Activated CD4-positive, alpha-beta T cell treated with anti-CD3 and anti-CD28 coated beads for 36 hours (primary cell): ENCODE results near the gene GRB10. TPM values are rescaled to one million over a fixed set of nuclear protein-coding genes. Genes with fewer than 3 reads are reported as not detected.
"Not testable (repeated sequence)": the region's sequence is repeated elsewhere in the genome, so short reads cannot be mapped to it uniquely, and the experiment has no call there.

ENCODE experiments used
- ATAC-seq: fragments of 200-7000 bp; cut with Tn5 transposase; one replicate; pipeline ENCODE4 v1.10.0; 2021; ENCODE audit warnings: mild to moderate bottlenecking, moderate library complexity
- CTCF ChIA-PET: fragments of 350-600 bp; sonication (Branson Sonifier 250); formaldehyde crosslinking; loops from one replicate; lab custom pipeline; 2021; ENCODE audit warnings: antibody characterized with exemption; lab: Charles Lee
- POLR2A ChIA-PET: fragments of 350-600 bp; sonication (Branson Sonifier 250); formaldehyde crosslinking; loops from one replicate; lab custom pipeline; 2021; ENCODE audit warnings: antibody characterized with exemption, inconsistent platforms; lab: Charles Lee
- DNase-seq: peaks from one replicate; pipeline ENCODE4 v3.0.0-alpha.2; 2020
- H3K27ac Mint-ChIP-seq: one replicate; pipeline ENCODE4 v1.8.0; 2021; ENCODE audit warnings: mixed read lengths
- H3K27me3 Mint-ChIP-seq: one replicate; pipeline ENCODE4 v1.8.0; 2021; ENCODE audit warnings: mixed read lengths
- H3K36me3 Mint-ChIP-seq: one replicate; pipeline ENCODE4 v1.8.0; 2021; ENCODE audit warnings: low read depth, mixed read lengths
- H3K4me1 Mint-ChIP-seq: one replicate; pipeline ENCODE4 v1.8.0; 2021; ENCODE audit warnings: mixed read lengths
- H3K4me3 Mint-ChIP-seq: one replicate; pipeline ENCODE4 v1.8.0; 2021; ENCODE audit warnings: mild to moderate bottlenecking, moderate library complexity, mixed read lengths
- H3K9me3 Mint-ChIP-seq: one replicate; pipeline ENCODE4 v1.8.0; 2021; ENCODE audit warnings: low read depth, mixed read lengths
- intact Hi-C, 2 experiments: fragments of 100-400 bp; cut with DNase I in 1 of 2; cut with micrococcal nuclease in 1 of 2; formaldehyde crosslinking; loops; one replicate each; pipeline versions ENCODE4 v1.14.2 to v1.15.1; 2022 to 2024; cut with DNase I, micrococcal nuclease
- total RNA-seq, 2 experiments: library from RNA; stranded (reverse); gene quantifications; one replicate each; pipeline ENCODE4 v1.2.3, GENCODE V29; 2021

GRB10 gene
- total RNA-seq, 2 experiments from 2014 or later: 9.5 to 11.9 TPM

DNA sequence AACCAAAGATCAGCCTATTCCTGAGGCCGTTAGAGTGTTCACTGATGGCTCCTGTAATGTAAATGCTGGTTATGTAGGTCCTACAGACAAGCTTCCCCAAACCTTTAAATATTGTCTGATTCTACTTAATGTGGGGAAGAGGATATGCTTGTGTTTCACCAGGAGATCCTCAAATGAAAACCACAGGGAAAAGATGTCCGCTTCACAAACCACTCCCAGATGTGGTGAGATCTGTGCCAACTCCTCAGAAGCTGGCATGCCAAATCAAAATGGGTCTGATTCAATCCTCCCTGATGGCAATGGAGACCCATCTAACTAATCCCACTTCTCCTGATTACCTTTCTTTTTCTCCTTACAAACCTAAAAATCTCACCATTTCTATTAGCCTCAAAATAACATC is 202.0 kb downstream of the GRB10 start:
- POLR2A ChIA-PET, ATAC-seq, intact Hi-C loops, DNase-seq, H3K4me3 Mint-ChIP-seq, H3K36me3 Mint-ChIP-seq, H3K27me3 Mint-ChIP-seq, H3K27ac Mint-ChIP-seq, CTCF ChIA-PET, H3K4me1 Mint-ChIP-seq: not testable (repeated sequence)
- H3K9me3 Mint-ChIP-seq: peaks cover 14% of the 10 kb centered on the region

DNA sequence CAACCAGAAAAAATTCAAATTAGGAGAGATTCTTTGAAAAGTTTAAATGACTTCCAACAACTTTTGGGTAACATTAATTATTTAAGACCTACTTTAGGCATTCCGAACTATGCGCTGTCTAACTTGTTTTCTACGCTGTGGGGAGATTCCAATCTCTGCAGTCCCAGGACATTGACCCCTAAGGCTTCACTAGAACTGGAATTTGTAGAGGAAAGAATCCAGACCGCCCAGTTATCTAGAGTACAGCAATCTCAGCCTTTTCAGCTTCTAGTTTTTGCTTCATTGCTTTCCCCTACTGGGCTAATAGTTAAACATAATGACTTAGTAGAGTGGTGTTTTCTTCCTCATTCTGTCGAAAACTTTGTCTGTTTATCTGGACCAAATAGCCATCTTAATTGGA is 202.6 kb downstream of the GRB10 start:
- H3K36me3 Mint-ChIP-seq: peaks cover 5% of the 10 kb centered on the region
- peaks cover 13% of the 10 kb centered on the region for H3K27me3 Mint-ChIP-seq
- no peak for DNase-seq
- POLR2A ChIA-PET: no interaction called here
- CTCF ChIA-PET: no interaction called here
- ATAC-seq: no peak
- intact Hi-C loops: no loop called here
- no peaks in the 10 kb centered on the region for H3K4me1 Mint-ChIP-seq
- peaks cover 14% of the 10 kb centered on the region for H3K9me3 Mint-ChIP-seq
- H3K27ac Mint-ChIP-seq: no peak overlapping the region
- no peak overlapping the region for H3K4me3 Mint-ChIP-seq

DNA sequence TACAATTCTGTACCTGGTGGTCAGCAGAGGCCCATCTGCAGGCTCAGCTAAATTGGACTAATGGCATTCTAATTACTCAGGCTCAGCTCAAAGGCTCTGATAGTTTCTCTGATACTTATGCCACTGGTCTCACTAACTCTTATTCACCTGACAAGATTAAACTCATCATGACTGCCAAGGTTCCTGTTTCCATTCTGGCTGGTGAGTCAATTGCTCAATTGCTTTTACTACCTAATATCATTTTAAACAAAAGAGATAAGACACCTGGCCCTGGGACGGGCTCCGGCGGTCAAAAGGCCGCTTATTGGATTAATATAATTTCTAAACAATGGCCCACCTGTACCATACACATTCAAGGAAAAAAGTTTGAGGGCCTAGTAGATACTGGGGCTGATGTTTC is 204.6 kb downstream of the GRB10 start:
- intact Hi-C loops, ATAC-seq: not testable (repeated sequence)

DNA sequence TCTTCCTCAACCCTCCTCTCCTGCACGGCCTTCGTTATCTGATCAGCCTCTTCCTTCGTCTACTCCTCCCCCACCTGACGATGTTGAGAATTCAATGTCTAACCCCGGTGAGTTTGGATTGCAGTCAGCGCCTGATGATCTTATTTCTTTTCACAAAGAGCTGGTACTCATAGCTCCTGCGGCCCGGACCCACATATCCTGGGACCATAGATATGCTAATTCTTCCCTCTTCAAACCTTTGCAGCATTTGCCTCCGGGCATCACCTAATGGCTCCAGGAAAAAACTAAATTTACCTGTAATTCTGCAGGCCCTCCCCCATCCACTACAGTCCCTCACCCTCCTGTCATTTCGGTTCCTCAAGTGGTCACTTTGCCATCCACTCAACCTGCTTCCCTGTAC is 205.1 kb downstream of the GRB10 start:
- no peaks in the 10 kb centered on the region for H3K4me1 Mint-ChIP-seq
- CTCF ChIA-PET: no interaction called here
- ATAC-seq (no peak), DNase-seq (no peak)
- POLR2A ChIA-PET: no interaction called here
- H3K9me3 Mint-ChIP-seq: peaks cover 6% of the 10 kb centered on the region
- no peak overlapping the region for H3K27ac Mint-ChIP-seq
- H3K4me3 Mint-ChIP-seq: no peak overlapping the region
- intact Hi-C loops: no loop called here
- no peaks in the 10 kb centered on the region for H3K36me3 Mint-ChIP-seq
- H3K27me3 Mint-ChIP-seq: peaks cover 17% of the 10 kb centered on the region

More for the DNA sequence above, 204.6 kb downstream of the GRB10 start:
- H3K4me3 Mint-ChIP-seq, H3K36me3 Mint-ChIP-seq, POLR2A ChIA-PET, H3K9me3 Mint-ChIP-seq, H3K27ac Mint-ChIP-seq, CTCF ChIA-PET, H3K4me1 Mint-ChIP-seq, DNase-seq: not testable (repeated sequence)
- H3K27me3 Mint-ChIP-seq: peaks cover 17% of the 10 kb centered on the region

GRCh38 chr7:50576388-50576787 is 206.3 kb downstream of the GRB10 start:
- H3K4me1 Mint-ChIP-seq, intact Hi-C loops, ATAC-seq, H3K9me3 Mint-ChIP-seq, DNase-seq, H3K27ac Mint-ChIP-seq, H3K36me3 Mint-ChIP-seq, H3K4me3 Mint-ChIP-seq, POLR2A ChIA-PET, CTCF ChIA-PET: not testable (repeated sequence)
- H3K27me3 Mint-ChIP-seq: peaks cover 17% of the 10 kb centered on the region

DNA sequence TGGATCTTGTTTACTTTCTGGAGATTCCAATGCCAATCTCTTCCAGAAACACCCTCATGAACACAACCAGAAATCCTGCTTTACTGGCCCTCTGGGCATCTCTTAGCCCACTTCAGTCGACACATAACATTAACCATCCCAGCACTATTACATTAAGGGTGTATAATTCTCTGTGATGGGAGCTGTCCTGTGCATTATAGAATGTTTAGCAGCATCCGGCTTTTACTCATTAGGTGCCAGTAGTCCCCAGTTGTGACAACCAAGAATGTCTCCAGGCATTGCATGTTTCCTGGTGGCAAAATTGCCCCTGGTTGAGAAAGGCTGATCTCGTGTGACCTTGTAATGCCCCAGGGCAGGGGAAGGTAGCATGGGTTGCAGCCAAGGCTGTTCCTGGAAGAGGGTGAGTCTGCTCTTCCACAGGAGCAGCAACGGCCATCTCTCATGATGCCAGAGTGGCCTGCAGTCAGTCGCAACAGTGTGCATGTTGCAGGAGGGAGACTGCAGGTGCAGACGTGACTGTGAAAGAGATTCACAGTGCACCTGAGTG is 214.9 kb downstream of the GRB10 start:
- no peaks in the 10 kb centered on the region for H3K4me1 Mint-ChIP-seq
- ChIA-PET CTCF (no interaction called here), POLR2A (no interaction called here)
- no peak overlapping the region for H3K27ac Mint-ChIP-seq
- intact Hi-C loops: no loop called here
- ATAC-seq (no peak), DNase-seq (no peak)
- H3K27me3 Mint-ChIP-seq: peaks cover 8% of the 10 kb centered on the region
- H3K36me3 Mint-ChIP-seq: no peaks in the 10 kb centered on the region
- no peak overlapping the region for H3K4me3 Mint-ChIP-seq
- peaks cover 2% of the 10 kb centered on the region for H3K9me3 Mint-ChIP-seq

GRCh38 chr7:50565977-50566376 is 216.7 kb downstream of the GRB10 start:
- ChIA-PET CTCF (interaction anchor here (1.3 kb wide), 1 partner anchor 91 kb away, joined by 3 read pairs; no protein-coding TSS in a partner anchor), POLR2A (no interaction called here)
- Mint-ChIP-seq H3K4me3 (no peak overlapping the region), H3K27me3 (peaks cover 8% of the 10 kb centered on the region), H3K36me3 (no peaks in the 10 kb centered on the region), H3K27ac (no peak overlapping the region), H3K4me1 (no peaks in the 10 kb centered on the region), H3K9me3 (peaks cover 2% of the 10 kb centered on the region)
- ATAC-seq (no peak), DNase-seq (no peak)
- intact Hi-C loops: no loop called here

GRCh38 chr7:50565559-50565916 is 217.2 kb downstream of the GRB10 start:
- ATAC-seq (no peak), DNase-seq (no peak)
- H3K27me3 Mint-ChIP-seq: peaks cover 8% of the 10 kb centered on the region
- no peak overlapping the region for H3K4me3 Mint-ChIP-seq
- intact Hi-C loops: no loop called here
- peaks cover 1% of the 10 kb centered on the region for H3K9me3 Mint-ChIP-seq
- no peak overlapping the region for H3K27ac Mint-ChIP-seq
- no peaks in the 10 kb centered on the region for H3K4me1 Mint-ChIP-seq
- H3K36me3 Mint-ChIP-seq: no peaks in the 10 kb centered on the region
- ChIA-PET CTCF (interaction anchor here (1.0 kb wide), 1 partner anchor 98 kb away, joined by 3 read pairs; no protein-coding TSS in a partner anchor), POLR2A (no interaction called here)

GRCh38 chr7:50564640-50565558 is 217.8 kb downstream of the GRB10 start, which contains the start of gene DDC:
Gene DDC, minus strand, starts transcription at chr7:50565405. Its CDS starts 21,320 bp downstream, at chr7:50544085.
- Mint-ChIP-seq H3K27ac (no peak within 1 kb of the TSS), H3K4me3 (no peak within 1 kb of the TSS), H3K27me3 (peaks cover 8% of the 10 kb centered on the region), H3K4me1 (no peaks in the 10 kb centered on the region), H3K9me3 (no peaks in the 10 kb centered on the region), H3K36me3 (no peaks in the 10 kb centered on the region)
- intact Hi-C loops: no loop called here
- POLR2A ChIA-PET: no interaction called here
- CTCF ChIA-PET: interaction anchor here (0.8 to 1.0 kb wide), 2 partner anchors 30 to 97 kb away, joined by 3 read pairs; no protein-coding TSS in a partner anchor
- DNase-seq (no peak), ATAC-seq (no peak)

DNA sequence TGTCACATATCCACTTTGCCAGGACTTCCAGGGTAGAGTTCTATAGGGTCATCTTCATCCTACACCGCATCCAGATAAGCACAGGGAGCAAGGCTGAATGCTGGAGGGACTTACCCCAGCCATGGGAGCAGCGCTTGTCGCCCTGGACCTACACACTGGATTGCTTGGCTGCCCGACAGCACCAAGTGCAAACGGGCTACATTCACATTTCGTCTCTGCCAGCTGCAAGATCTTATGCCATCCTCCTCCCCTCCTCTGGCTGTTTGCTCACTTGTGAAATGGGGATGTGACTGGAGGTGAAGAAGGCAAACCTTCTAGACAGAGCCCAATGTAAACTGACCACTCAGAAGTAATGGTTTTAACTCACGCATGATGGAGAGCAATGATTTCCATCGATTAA is 218.5 kb downstream of the GRB10 start:
- ChIA-PET CTCF (interaction anchor here (0.8 kb wide), 1 partner anchor 30 kb away, joined by 3 read pairs; no protein-coding TSS in a partner anchor), POLR2A (no interaction called here)
- DNase-seq: no peak
- Mint-ChIP-seq H3K36me3 (no peaks in the 10 kb centered on the region), H3K4me1 (no peaks in the 10 kb centered on the region), H3K27me3 (peaks cover 8% of the 10 kb centered on the region), H3K9me3 (no peaks in the 10 kb centered on the region), H3K27ac (no peak overlapping the region), H3K4me3 (no peak overlapping the region)
- intact Hi-C loops: no loop called here
- no peak for ATAC-seq

DNA sequence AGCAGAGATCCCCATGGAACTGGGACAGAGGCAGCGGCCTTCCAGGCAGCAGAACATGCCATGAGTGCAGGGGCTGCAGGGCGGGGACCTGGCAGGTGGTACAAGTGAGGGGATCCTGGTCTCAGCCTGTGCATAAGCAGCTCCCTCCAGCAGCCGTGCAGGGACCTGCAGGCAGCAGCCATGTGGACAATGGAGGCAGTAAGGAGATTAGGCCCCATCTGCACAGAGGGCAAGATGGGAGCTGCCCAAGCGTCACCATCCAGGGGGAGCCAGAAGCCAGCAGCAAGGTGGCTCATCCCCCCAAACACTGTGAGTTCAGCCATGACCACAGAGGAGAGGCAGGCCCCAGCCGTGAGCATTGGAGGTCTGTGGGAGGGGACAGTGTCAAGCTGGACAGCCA is 220.6 kb downstream of the GRB10 start:
- CTCF ChIA-PET: interaction anchor here (0.6 kb wide), 1 partner anchor 587 kb away, joined by 3 read pairs; no protein-coding TSS in a partner anchor
- intact Hi-C loops: no loop called here
- no peak overlapping the region for H3K27ac Mint-ChIP-seq
- POLR2A ChIA-PET: no interaction called here
- H3K27me3 Mint-ChIP-seq: peaks cover 10% of the 10 kb centered on the region
- H3K36me3 Mint-ChIP-seq: no peaks in the 10 kb centered on the region
- DNase-seq: no peak
- no peak overlapping the region for H3K4me3 Mint-ChIP-seq
- ATAC-seq: no peak
- H3K9me3 Mint-ChIP-seq: no peaks in the 10 kb centered on the region
- no peaks in the 10 kb centered on the region for H3K4me1 Mint-ChIP-seq
